ENCODE data around the gene P3H2. TPM values are rescaled to one million over a fixed set of nuclear protein-coding genes. Genes with fewer than 3 reads are reported as not detected.
"Not testable (repeated sequence)": the region's sequence is repeated elsewhere in the genome, so short reads cannot be mapped to it uniquely, and the experiment has no call there.

P3H2 gene
- total RNA-seq, 2 donors from 2014 or later = 285 to 322 TPM

DNA sequence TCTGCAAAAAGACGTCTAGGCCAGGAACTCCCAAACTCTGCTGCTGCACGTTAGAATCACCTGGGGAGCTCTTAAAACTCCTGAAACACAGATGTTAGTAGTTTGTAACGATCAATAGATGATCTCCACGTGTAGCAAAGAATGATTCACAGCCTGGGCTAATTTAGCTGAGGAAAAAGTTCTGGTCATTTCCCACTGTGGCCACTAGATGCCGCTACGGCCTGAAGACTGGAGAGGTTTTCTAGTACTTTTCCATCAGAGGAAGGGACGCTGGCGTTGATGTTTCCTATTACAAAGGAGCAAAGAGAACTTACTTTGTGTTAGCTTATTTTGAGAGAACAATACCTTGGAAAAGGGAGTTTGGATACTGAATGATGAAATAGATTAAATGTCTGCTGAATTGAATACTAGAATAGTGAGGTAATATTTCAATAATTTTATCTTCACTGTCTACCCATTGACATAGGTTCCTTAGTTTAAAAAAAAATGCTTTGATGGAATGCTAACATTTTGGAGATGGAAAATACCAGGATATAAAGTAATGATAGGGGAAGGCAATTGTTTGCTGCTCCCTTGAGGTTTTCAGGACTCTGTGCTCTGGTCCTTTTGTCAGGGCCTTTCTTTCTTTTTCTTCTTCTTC is 159.1 kb downstream of the P3H2 start:
- 6 to 18% methylated on average over 8 of the region's 8 CpGs for WGBS, 2 experiments (ENCODE audit: insufficient coverage in 1 of 2, insufficient read length in 1 of 2)
- Histone ChIP-seq H3K9me3 (ENCODE audit: control insufficient read depth, low read length) (no peaks in the 10 kb centered on the region), H3K4me1 (ENCODE audit: control insufficient read depth, insufficient read depth, low read length) (peaks cover 3% of the 10 kb centered on the region), H3K27ac (ENCODE audit: low read depth, low read length) (no peak overlapping the region), H3K27me3 (ENCODE audit: control insufficient read depth, insufficient read depth, low read length, poor library complexity, severe bottlenecking) (no peaks in the 10 kb centered on the region), H3K9ac (ENCODE audit: extremely low read depth, low read length, poor library complexity, severe bottlenecking) (no peak overlapping the region), H3K4me3 (ENCODE audit: low read length) (no peak overlapping the region), H3K36me3 (ENCODE audit: control insufficient read depth, insufficient read depth, low read length) (peaks cover 82% of the 10 kb centered on the region)
- TF ChIP-seq CTCF (conservative IDR thresholded peaks at IDR 0.05) = peak; percentile 93
- peaks cover 5% of the 10 kb centered on the region for H3K4me1 Mint-ChIP-seq
- peaks cover 82% of the 10 kb centered on the region for H3K36me3 Mint-ChIP-seq (ENCODE audit: low read depth)
- H3K27ac Mint-ChIP-seq = peak overlapping the region; percentile 80
- no peaks in the 10 kb centered on the region for H3K27me3 Mint-ChIP-seq (ENCODE audit: insufficient read depth)
- H3K9me3 Mint-ChIP-seq = no peaks in the 10 kb centered on the region
- peak; percentile 94 for DNase-seq
- no peak overlapping the region for H3K4me3 Mint-ChIP-seq

- Mint-ChIP-seq H3K27ac (peak overlapping the region; percentile 31), H3K36me3 (ENCODE audit: low read depth) (peaks cover 83% of the 10 kb centered on the region)
- H3K9ac ChIP-seq (ENCODE audit: extremely low read depth, low read length, poor library complexity, severe bottlenecking); H3K4me3 Mint-ChIP-seq; H3K27me3 Mint-ChIP-seq (ENCODE audit: insufficient read depth); H3K9me3 Mint-ChIP-seq; H3K27me3 ChIP-seq (ENCODE audit: control insufficient read depth, insufficient read depth, low read length, poor library complexity, severe bottlenecking); H3K27ac ChIP-seq (ENCODE audit: low read depth, low read length); DNase-seq; H3K9me3 ChIP-seq (ENCODE audit: control insufficient read depth, low read length); H3K4me1 Mint-ChIP-seq; H3K4me3 ChIP-seq (ENCODE audit: low read length); H3K4me1 ChIP-seq (ENCODE audit: control insufficient read depth, insufficient read depth, low read length): not testable (repeated sequence)
- 86 to 92% methylated on average over 10 of the region's 10 CpGs for WGBS, 2 experiments (ENCODE audit: insufficient coverage in 1 of 2, insufficient read length in 1 of 2)
- H3K36me3 ChIP-seq (ENCODE audit: control insufficient read depth, insufficient read depth, low read length) = peaks cover 82% of the 10 kb centered on the region
Observed at GRCh38 chr3:189961086-189961485, 159.6 kb downstream of the P3H2 start.

DNA sequence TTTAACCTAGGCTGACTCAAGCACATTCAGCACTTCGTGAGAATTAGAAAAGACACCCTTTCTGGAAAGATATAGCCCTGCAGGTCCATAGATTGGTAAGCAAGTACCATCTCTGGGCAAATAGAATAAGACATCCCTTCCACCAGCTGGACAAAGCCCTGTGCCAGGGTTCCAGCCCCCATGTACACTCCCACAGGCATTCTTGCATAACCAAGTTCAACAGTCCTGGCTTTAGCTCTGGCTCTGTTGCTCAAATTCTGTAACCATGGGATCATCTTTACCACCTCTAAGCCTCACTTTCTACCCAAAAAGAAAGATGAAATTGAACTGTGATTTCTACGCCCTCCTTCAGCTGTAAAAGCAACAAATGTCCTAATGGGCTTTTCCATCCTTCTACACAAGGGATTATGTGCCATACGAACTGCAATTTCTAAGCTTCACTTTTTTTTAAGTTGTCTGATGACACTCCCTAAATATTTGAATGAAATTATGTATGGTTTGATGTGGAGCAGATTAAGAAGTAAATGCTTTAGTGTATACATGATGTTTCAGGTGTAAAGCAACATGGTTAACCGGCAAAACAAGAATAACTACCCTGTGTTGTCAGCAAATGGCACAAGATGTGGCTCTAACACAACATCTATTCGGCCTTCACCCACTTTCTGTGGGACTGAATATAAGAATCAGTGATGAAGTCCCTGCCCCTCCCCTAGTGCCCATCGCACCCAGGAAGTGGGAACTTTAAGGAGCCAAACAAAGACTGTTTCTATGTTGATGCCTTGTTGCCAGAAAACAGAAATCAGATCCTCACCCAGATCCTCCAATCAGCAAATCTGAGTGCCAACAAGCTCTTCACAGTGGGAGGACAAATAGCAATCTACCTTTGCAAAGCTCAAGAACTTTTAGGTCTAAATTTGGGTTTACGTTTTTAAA is 165.7 kb downstream of the P3H2 start:
- H3K9me3 Mint-ChIP-seq = no peaks in the 10 kb centered on the region
- Histone ChIP-seq H3K27ac (ENCODE audit: low read depth, low read length) (no peak overlapping the region), H3K4me1 (ENCODE audit: control insufficient read depth, insufficient read depth, low read length) (no peaks in the 10 kb centered on the region), H3K9ac (ENCODE audit: extremely low read depth, low read length, poor library complexity, severe bottlenecking) (no peak overlapping the region), H3K27me3 (ENCODE audit: control insufficient read depth, insufficient read depth, low read length, poor library complexity, severe bottlenecking) (no peaks in the 10 kb centered on the region), H3K36me3 (ENCODE audit: control insufficient read depth, insufficient read depth, low read length) (peaks cover 33% of the 10 kb centered on the region), H3K9me3 (ENCODE audit: control insufficient read depth, low read length) (no peaks in the 10 kb centered on the region), H3K4me3 (ENCODE audit: low read length) (no peak overlapping the region)
- H3K4me1 Mint-ChIP-seq = no peaks in the 10 kb centered on the region
- WGBS, 2 experiments (ENCODE audit: insufficient coverage in 1 of 2, insufficient read length in 1 of 2) = 82 to 90% methylated on average over 3 to 7 of the region's 7 CpGs
- H3K4me3 Mint-ChIP-seq = no peak overlapping the region
- TF ChIP-seq CTCF (conservative IDR thresholded peaks at IDR 0.05) = no peak
- H3K27ac Mint-ChIP-seq = no peak overlapping the region
- no peak for DNase-seq
- peaks cover 39% of the 10 kb centered on the region for H3K36me3 Mint-ChIP-seq (ENCODE audit: low read depth)
- no peaks in the 10 kb centered on the region for H3K27me3 Mint-ChIP-seq (ENCODE audit: insufficient read depth)

Data from endodermal cell (in vitro differentiated cells).